Parathyroid adenoma (tissue), 2 donors: ENCODE results near the gene POLK.

ENCODE experiments used
- H2AFZ ChIP-seq: fragments of 300-600 bp; sonication (generic); one replicate; pipeline ENCODE4 v1.7.0; 2017; ENCODE audit warnings: antibody characterized with exemption, mild to moderate bottlenecking
- H3K27ac ChIP-seq: fragments of 300-600 bp; sonication (generic); one replicate; pipeline ENCODE4 v1.7.0; 2017
- H3K27me3 ChIP-seq: fragments of 300-600 bp; sonication (generic); one replicate; pipeline ENCODE4 v1.7.0; 2017; ENCODE audit warnings: low read length; ENCODE audit not compliant: control insufficient read depth, insufficient read depth
- H3K36me3 ChIP-seq: fragments of 300-600 bp; sonication (generic); one replicate; pipeline ENCODE4 v1.7.0; 2017; ENCODE audit warnings: low read length; ENCODE audit not compliant: control insufficient read depth, insufficient read depth
- H3K4me1 ChIP-seq: fragments of 300-600 bp; sonication (generic); one replicate; pipeline ENCODE4 v1.7.0; 2017; ENCODE audit warnings: control low read depth
- H3K4me2 ChIP-seq: fragments of 300-600 bp; sonication (generic); one replicate; pipeline ENCODE4 v1.7.0; 2017; ENCODE audit warnings: low read length
- H3K4me3 ChIP-seq: fragments of 300-600 bp; sonication (generic); one replicate; pipeline ENCODE4 v1.7.0; 2017; ENCODE audit warnings: low read depth, low read length
- H3K79me2 ChIP-seq: fragments of 300-600 bp; sonication (generic); one replicate; pipeline ENCODE4 v1.7.0; 2017; ENCODE audit warnings: control low read depth
- H3K9ac ChIP-seq: fragments of 300-600 bp; sonication (generic); one replicate; pipeline ENCODE4 v1.7.0; 2017; ENCODE audit warnings: mild to moderate bottlenecking
- H3K9me3 ChIP-seq: fragments of 300-600 bp; sonication (generic); one replicate; pipeline ENCODE4 v1.7.0; 2017; ENCODE audit warnings: low read length; ENCODE audit not compliant: control insufficient read depth
- TF ChIP-seq, protein P1 (sequence below): fragments of 300-600 bp; sonication (generic); IDR thresholded peaks from one replicate; pipeline ENCODE4 v1.7.0; 2017; ENCODE audit warnings: antibody characterized with exemption, mild to moderate bottlenecking
- donor health status: primary hyperparathyroidism.

The POLK gene

GRCh38 chr5:75522025-75522424 is 10.3 kb downstream of the POLK start:
- Histone ChIP-seq H3K4me2 (no peak overlapping the region), H3K27me3 (no peaks in the 10 kb centered on the region), H3K4me3 (no peak overlapping the region), H3K9ac (no peak overlapping the region), H3K27ac (no peak overlapping the region), H3K79me2 (peaks cover 19% of the 10 kb centered on the region), H2AFZ (no peak overlapping the region), H3K4me1 (peaks cover 9% of the 10 kb centered on the region), H3K36me3 (no peaks in the 10 kb centered on the region), H3K9me3 (no peaks in the 10 kb centered on the region)
- TF ChIP-seq, protein P1, sequence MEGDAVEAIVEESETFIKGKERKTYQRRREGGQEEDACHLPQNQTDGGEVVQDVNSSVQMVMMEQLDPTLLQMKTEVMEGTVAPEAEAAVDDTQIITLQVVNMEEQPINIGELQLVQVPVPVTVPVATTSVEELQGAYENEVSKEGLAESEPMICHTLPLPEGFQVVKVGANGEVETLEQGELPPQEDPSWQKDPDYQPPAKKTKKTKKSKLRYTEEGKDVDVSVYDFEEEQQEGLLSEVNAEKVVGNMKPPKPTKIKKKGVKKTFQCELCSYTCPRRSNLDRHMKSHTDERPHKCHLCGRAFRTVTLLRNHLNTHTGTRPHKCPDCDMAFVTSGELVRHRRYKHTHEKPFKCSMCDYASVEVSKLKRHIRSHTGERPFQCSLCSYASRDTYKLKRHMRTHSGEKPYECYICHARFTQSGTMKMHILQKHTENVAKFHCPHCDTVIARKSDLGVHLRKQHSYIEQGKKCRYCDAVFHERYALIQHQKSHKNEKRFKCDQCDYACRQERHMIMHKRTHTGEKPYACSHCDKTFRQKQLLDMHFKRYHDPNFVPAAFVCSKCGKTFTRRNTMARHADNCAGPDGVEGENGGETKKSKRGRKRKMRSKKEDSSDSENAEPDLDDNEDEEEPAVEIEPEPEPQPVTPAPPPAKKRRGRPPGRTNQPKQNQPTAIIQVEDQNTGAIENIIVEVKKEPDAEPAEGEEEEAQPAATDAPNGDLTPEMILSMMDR: no peak

- Histone ChIP-seq H3K27me3 (no peaks in the 10 kb centered on the region), H3K27ac (no peak overlapping the region), H3K9ac (no peak overlapping the region), H3K4me3 (no peak overlapping the region), H3K4me2 (no peak overlapping the region), H2AFZ (no peak overlapping the region), H3K9me3 (no peaks in the 10 kb centered on the region), H3K79me2 (peaks cover 18% of the 10 kb centered on the region), H3K4me1 (peaks cover 9% of the 10 kb centered on the region), H3K36me3 (no peaks in the 10 kb centered on the region)
- TF ChIP-seq, protein P1: no peak
Observed at GRCh38 chr5:75522542-75522941, 10.9 kb downstream of the POLK start.

GRCh38 chr5:75523275-75523674 is 11.6 kb downstream of the POLK start:
- Histone ChIP-seq H3K4me2 (no peak overlapping the region), H3K36me3 (no peaks in the 10 kb centered on the region), H3K27ac (no peak overlapping the region), H3K9ac (no peak overlapping the region), H3K79me2 (peaks cover 13% of the 10 kb centered on the region), H2AFZ (no peak overlapping the region), H3K27me3 (no peaks in the 10 kb centered on the region), H3K4me1 (peaks cover 9% of the 10 kb centered on the region), H3K9me3 (no peaks in the 10 kb centered on the region), H3K4me3 (no peak overlapping the region)
- TF ChIP-seq, protein P1: no peak

GRCh38 chr5:75524071-75524470 is 12.4 kb downstream of the POLK start:
- no peak overlapping the region for H3K27ac ChIP-seq
- peaks cover 13% of the 10 kb centered on the region for H3K79me2 ChIP-seq
- H2AFZ ChIP-seq: no peak overlapping the region
- TF ChIP-seq, protein P1: no peak
- peaks cover 9% of the 10 kb centered on the region for H3K4me1 ChIP-seq
- H3K4me2 ChIP-seq: no peak overlapping the region
- no peaks in the 10 kb centered on the region for H3K27me3 ChIP-seq
- H3K9ac ChIP-seq: no peak overlapping the region
- no peak overlapping the region for H3K4me3 ChIP-seq
- H3K9me3 ChIP-seq: no peaks in the 10 kb centered on the region
- H3K36me3 ChIP-seq: no peaks in the 10 kb centered on the region

DNA sequence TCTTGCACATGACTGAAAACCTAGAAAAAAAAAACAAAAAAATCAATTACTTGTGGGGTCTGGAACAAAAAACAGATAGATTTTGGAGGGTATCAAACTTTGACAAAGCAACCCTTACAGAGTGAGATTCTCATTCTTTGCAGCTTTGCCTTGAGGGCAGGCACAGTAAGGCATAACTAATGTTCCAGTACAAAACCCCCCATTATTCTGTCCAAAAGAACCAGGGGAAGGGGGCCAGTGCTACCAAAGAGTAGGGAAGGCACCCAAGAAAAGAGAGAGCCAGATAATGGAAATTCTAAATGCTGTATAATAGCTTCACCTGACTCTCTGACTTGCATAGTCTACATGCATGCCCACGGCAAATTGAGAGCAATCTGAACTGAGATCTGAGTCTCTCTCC is 12.9 kb downstream of the POLK start:
- no peak overlapping the region for H2AFZ ChIP-seq
- no peaks in the 10 kb centered on the region for H3K27me3 ChIP-seq
- H3K79me2 ChIP-seq: peaks cover 13% of the 10 kb centered on the region
- no peak overlapping the region for H3K4me3 ChIP-seq
- peaks cover 9% of the 10 kb centered on the region for H3K4me1 ChIP-seq
- no peaks in the 10 kb centered on the region for H3K9me3 ChIP-seq
- no peak overlapping the region for H3K4me2 ChIP-seq
- no peak overlapping the region for H3K27ac ChIP-seq
- TF ChIP-seq, protein P1: no peak
- H3K36me3 ChIP-seq: no peaks in the 10 kb centered on the region
- no peak overlapping the region for H3K9ac ChIP-seq
